ENCODE measurements around the gene FAT3.

DNA sequence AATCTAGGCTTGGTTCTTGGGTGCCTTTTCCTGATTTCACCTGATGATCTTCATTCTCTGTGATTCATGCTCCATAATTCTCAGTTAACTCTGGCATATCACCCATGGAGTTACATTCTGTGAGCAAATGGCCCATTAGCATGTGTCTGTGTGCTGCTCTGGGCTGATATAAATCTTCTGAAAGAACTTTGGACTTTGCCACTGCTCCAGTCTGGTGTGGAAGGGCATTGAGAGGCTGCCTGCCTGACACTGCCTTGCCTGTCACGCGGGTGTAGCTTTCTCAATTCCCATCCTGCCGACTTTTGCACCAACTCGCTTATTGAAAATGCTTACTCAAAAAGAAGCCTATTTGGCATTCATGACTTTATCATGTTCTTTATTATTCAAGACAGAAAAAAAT, 42.2 kb downstream of the FAT3 start:
- TF ChIP-seq SUZ12 (IDR thresholded peaks at IDR 0.05; ENCODE audit: extremely low read depth, insufficient read depth, insufficient read length) (no peak), ZNF274 (IDR thresholded peaks at IDR 0.05; ENCODE audit: low read depth, low read length) (no peak)

Data from NT2/D1 (cell line).